C4-2B (cell line): ENCODE measurements around the gene SLCO1B1.

ENCODE experiments used
- ZFX ChIP-seq: fragments of 450-650 bp; IDR thresholded peaks from 2 replicates; pipeline ENCODE4 v1.6.1; 2017
- TF ChIP-seq, protein P1 (sequence below): fragments of 450-650 bp; conservative IDR thresholded peaks from 2 replicates; pipeline ENCODE4 v1.5.1; 2017; ENCODE audit warnings: mild to moderate bottlenecking

DNA sequence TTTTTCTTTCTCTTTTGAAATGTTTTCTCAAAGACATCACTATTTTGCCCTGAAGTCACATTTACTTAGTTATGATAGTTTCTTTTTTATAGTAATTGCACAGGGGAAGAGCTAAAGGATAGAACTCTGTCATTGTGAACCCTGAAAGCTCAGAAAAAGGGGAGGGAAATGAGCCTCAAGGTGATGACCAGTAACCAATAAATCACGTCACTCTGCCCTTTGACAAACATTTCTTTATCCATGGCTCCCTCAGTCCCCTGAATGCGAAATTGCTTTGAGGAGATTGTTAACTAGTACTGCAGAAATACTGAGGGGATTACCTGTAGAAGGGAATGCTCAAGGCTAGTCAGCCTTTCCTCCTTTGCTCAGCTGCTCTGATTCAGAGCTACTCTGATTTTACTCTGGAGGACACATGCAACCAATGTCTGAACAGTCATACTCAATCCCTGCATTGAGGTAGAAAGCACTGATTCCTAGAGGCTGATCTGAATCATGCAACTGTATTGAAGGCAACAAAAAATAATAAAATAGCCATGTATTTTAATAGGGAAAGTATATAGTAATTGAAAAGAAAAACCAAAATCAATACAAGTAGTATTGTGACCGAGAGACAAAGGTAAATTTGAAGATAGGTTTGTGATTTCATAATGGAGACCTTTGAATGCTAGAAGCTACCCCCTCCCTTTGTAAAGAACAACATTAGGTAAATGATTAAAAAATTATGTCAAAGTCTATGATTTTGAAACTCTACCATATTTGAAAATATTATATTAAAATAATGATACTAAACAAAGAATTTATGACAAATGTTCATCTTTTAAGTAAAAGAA lies 24.7 kb downstream of the SLCO1B1 start:
- TF ChIP-seq, protein P1, sequence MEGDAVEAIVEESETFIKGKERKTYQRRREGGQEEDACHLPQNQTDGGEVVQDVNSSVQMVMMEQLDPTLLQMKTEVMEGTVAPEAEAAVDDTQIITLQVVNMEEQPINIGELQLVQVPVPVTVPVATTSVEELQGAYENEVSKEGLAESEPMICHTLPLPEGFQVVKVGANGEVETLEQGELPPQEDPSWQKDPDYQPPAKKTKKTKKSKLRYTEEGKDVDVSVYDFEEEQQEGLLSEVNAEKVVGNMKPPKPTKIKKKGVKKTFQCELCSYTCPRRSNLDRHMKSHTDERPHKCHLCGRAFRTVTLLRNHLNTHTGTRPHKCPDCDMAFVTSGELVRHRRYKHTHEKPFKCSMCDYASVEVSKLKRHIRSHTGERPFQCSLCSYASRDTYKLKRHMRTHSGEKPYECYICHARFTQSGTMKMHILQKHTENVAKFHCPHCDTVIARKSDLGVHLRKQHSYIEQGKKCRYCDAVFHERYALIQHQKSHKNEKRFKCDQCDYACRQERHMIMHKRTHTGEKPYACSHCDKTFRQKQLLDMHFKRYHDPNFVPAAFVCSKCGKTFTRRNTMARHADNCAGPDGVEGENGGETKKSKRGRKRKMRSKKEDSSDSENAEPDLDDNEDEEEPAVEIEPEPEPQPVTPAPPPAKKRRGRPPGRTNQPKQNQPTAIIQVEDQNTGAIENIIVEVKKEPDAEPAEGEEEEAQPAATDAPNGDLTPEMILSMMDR = no peak
- TF ChIP-seq ZFX = no peak
